ENCODE data around the gene PIK3IP1.

GRCh38 chr22:31341386-31342088, 49.2 kb upstream of the PIK3IP1 start:
- no peak for TF ChIP-seq TAF1 (IDR thresholded peaks at IDR 0.05; ENCODE audit: low read depth, low read length)
- no peak for TF ChIP-seq POLR2A (IDR thresholded peaks at IDR 0.05; ENCODE audit: low read depth, low read length)
